HG03108 (cell line): ENCODE results near the gene ITGB5.
"Not testable (repeated sequence)": the region's sequence is repeated elsewhere in the genome, so short reads cannot be mapped to it uniquely, and the experiment has no call there.

Experiments
- ATAC-seq: cut with Tn5 transposase; IDR thresholded peaks from one replicate; pipeline ENCODE4 v1.9.1; 2021; ENCODE audit warnings: moderate library complexity; ENCODE audit not compliant: unreplicated experiment

The ITGB5 gene

GRCh38 chr3:124837730-124838186 lies 49.4 kb downstream of the ITGB5 start:
- no peak for ATAC-seq

GRCh38 chr3:124837065-124837464 lies 50.1 kb downstream of the ITGB5 start:
- no peak for ATAC-seq

GRCh38 chr3:124836448-124836847 lies 50.7 kb downstream of the ITGB5 start:
- ATAC-seq = no peak

GRCh38 chr3:124834723-124835718 lies 52.1 kb downstream of the ITGB5 start:
- ATAC-seq = peak; percentile 86

- ATAC-seq = no peak
These were observed 53.3 kb downstream of the ITGB5 start for GRCh38 chr3:124833710-124834332.

GRCh38 chr3:124832782-124833709 lies 54.1 kb downstream of the ITGB5 start:
- ATAC-seq = no peak

GRCh38 chr3:124831628-124832199 lies 55.5 kb downstream of the ITGB5 start:
- ATAC-seq = no peak

- ATAC-seq = no peak
These were observed 57.2 kb downstream of the ITGB5 start for GRCh38 chr3:124829819-124830554.

- ATAC-seq = no peak
These were observed 57.9 kb downstream of the ITGB5 start for GRCh38 chr3:124829178-124829818.

GRCh38 chr3:124827476-124828206 lies 59.5 kb downstream of the ITGB5 start:
- ATAC-seq = not testable (repeated sequence)

GRCh38 chr3:124826703-124827102 lies 60.5 kb downstream of the ITGB5 start:
- no peak for ATAC-seq

GRCh38 chr3:124824286-124824915 lies 62.8 kb downstream of the ITGB5 start:
- no peak for ATAC-seq

GRCh38 chr3:124823648-124824047 lies 63.5 kb downstream of the ITGB5 start:
- ATAC-seq = no peak

- ATAC-seq = no peak
These were observed 64.0 kb downstream of the ITGB5 start for GRCh38 chr3:124823206-124823605.

GRCh38 chr3:124821356-124821755 lies 65.8 kb downstream of the ITGB5 start:
- ATAC-seq = no peak

- ATAC-seq = no peak
These were observed 68.6 kb downstream of the ITGB5 start for GRCh38 chr3:124818398-124819091.

- no peak for ATAC-seq
These were observed 70.1 kb downstream of the ITGB5 start for GRCh38 chr3:124817079-124817478.

- no peak for ATAC-seq
These were observed 71.0 kb downstream of the ITGB5 start for GRCh38 chr3:124816206-124816605.
